GM12801 (cell line): ENCODE results near the gene LITAF.

Experiments
- TF ChIP-seq, protein P1 (sequence below): IDR thresholded peaks from one replicate; pipeline ENCODE4 v1.5.1; 2011; ENCODE audit warnings: control low read depth; ENCODE audit not compliant: insufficient read length; ENCODE audit errors: extremely low read depth

The LITAF gene

DNA sequence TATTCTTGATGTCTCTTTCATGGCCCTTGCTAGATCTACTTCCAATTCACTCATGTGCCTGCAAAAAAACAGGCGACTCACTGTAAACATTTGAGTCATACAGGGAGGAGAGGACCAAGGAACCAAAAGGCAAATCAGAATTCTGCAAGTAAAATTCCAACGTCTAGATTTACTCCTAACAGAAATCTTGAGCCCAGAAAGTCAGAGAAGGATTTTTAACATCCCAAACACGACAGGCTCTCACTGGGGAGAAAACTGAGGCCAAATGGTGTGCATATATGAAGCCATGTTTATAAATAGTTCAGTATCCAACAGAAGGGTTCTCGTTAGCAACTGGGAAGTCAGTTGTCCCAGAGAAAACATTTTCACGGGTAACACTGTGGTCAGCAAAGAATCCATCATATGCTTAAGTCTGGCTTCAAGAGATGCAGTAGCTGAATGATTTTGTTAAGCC lies 40.1 kb downstream of the LITAF start:
- TF ChIP-seq, protein P1, sequence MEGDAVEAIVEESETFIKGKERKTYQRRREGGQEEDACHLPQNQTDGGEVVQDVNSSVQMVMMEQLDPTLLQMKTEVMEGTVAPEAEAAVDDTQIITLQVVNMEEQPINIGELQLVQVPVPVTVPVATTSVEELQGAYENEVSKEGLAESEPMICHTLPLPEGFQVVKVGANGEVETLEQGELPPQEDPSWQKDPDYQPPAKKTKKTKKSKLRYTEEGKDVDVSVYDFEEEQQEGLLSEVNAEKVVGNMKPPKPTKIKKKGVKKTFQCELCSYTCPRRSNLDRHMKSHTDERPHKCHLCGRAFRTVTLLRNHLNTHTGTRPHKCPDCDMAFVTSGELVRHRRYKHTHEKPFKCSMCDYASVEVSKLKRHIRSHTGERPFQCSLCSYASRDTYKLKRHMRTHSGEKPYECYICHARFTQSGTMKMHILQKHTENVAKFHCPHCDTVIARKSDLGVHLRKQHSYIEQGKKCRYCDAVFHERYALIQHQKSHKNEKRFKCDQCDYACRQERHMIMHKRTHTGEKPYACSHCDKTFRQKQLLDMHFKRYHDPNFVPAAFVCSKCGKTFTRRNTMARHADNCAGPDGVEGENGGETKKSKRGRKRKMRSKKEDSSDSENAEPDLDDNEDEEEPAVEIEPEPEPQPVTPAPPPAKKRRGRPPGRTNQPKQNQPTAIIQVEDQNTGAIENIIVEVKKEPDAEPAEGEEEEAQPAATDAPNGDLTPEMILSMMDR = no peak

DNA sequence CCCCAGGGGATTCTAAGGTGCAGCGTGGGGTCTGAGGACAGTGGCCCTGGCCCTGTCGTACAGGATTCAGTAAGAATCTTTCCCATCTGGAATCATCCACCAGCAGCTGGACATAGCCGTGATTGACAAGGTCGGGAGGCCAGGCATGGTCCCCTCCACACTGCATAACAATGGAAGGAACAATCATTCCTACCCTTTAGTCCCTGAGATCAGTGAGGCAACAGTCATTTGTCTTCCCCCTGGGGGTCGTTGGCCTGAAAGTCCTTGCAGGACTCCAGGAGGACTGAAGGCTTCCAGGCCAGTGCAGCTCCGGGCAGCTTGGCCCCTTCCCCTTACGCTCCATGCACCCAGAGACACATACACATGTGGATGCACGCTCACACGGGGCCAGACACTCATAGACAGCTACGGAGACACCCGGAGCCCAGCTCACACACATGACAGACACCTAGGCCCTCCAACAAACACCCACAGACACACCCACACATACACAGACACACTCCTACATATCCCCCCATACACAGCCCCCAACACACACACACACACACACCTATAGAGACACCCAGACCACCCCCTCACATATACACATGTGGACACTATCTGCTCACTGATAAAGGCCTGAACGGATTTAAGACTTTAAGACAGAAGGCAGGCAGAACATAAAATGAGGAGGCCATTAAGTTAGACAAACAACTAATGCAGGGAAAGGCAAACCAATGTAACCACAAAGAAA lies 42.9 kb downstream of the LITAF start:
- TF ChIP-seq, protein P1 = no peak

DNA sequence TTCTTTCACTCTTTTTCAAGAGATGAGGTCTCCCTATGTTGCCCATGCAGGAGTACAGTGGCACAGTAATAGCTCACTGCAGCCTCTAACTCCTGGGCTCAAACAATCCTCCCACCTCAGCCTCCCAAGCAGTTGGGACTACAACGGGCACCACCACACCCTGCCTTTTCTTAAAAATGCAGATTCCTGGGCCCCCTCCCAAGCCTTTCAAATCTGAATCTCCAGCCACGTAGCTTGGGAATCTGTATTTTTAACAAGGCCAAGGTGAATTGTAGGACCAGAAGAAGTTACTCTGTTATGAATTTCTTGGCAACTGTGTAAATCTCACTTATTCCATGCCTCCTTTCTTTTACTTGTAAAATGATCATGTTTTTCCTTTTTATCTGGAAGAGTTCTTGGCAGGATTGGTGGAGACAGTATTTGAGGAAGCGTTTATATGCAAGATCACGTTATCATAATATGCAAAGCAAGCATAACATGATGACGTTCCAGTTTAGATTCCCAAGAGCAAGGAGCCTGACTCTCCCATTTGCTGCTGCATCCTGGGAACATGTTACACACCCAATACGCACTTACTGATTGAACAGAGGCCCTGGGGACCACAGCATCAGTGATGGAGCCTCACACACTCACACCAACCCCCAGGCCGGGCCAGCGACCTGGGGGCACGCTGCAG lies 44.5 kb downstream of the LITAF start:
- TF ChIP-seq, protein P1 = no peak

DNA sequence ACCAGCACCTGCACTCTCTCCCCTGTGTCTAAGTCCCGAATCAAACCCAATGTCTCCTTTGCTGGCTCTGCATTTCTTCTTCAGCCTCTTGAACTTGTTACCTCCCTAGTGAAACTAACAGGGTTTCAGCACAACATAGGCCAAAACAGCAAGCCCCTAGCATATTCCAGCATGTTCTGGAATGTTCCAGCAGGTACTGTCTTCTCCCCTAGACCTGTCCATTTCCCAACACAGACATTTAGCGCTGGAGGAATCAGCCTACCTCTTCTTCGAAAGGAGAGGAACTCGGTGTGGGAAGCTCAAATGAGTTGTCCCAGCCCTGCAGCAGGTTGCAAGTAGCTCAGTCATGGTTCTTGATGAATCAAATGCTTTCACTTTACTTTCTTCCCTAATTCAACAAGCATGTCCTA lies 47.1 kb downstream of the LITAF start:
- TF ChIP-seq, protein P1 = no peak

DNA sequence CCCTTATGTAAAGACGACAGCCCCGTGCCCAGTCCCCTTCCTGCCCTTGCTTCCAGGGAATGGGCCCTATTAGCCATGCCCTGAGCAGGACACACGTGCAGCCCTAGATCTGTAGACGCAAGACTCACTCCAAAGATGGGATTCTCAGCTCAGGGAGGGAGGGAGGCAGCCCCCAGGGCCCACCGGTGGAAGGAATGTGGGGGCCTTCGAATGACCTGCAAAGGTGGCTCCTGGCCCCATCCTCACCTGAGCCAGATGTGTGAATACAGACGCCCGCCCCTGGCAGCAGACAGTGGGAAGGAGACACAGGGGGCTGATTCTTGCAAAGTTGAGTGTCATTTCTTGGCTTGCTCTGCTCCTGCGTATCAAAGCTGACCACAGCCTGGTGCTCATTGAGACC lies 47.8 kb downstream of the LITAF start:
- TF ChIP-seq, protein P1 = no peak

DNA sequence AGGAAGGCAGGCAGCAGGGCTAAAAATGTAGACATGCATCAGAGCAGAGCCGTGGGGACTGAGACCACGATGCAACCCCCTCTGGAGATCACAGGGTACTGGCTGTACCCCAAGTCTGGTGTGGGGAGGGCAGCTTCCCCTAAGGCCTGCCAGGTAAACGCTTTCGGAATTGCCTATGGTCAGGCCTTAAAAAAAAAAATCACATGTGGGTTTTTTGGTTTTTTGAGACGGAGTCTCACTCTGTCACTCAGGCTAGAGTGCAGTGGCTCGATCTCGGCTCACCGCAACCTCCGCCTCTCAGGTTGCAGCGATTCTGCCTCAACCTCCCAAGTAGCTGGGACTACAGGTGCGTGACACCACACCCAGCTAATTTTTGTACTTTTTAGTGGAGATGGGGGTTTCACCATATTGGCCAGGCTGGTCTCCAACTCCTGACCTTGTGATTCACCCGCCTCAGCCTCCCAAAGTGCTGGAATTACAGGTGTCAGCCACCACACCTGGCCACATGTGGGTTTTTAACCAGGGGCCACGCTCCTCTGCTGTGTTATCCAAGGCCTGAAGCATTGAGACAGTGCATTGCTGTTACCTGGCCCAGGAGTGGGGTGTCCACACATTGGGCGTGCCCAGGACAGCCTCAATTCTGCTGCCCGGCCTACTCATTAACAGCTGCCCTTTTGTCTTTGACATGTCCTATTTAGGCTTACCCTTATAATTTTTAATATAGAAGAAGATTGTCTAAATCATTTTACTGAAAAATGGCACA lies 50.4 kb downstream of the LITAF start:
- TF ChIP-seq, protein P1 = no peak

DNA sequence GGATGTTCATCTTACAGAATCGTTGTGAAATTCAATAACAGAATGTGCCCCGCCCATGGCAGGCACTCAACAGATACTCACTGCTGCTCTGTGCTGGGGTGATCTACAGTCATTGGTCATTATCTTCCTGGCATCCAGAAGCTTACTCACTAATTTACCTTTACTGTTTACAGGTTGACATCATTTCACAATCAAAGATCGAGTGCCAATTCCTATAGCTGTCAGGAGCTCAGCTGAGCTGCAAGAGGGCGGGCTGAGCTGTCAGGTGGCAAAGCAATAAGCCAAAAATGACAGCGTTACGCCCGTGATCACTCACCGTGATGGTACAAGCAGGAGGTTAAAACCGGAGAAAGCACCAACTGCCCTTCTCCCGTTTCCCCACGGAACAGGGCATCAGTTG lies 51.2 kb downstream of the LITAF start:
- TF ChIP-seq, protein P1 = no peak
